Stomach (tissue), 9 donors: ENCODE data around the gene FAM151A. TPM values are rescaled to one million over a fixed set of nuclear protein-coding genes. Genes with fewer than 3 reads are reported as not detected.

Experiments used
- DNase-seq, 2 donors: peaks; one replicate each; pipeline versions ENCODE4 v3.0.0 to v3.0.0-alpha.2; 2013 to 2019
- H3K27ac ChIP-seq, 5 donors: fragments of 200-600 bp in 4 of 5; sonication (generic) in 4 of 5; one replicate each; pipeline ENCODE4 v1.5.1; 2013 to 2019; ENCODE audit warnings: mild to moderate bottlenecking in 1 of 5, moderate library complexity in 1 of 5
- H3K27me3 ChIP-seq, 3 donors: fragments of 200-600 bp; sonication (generic); one replicate each; pipeline ENCODE4 v1.5.1; 2017 to 2019; ENCODE audit warnings: mixed run types in 1 of 3
- H3K36me3 ChIP-seq, 4 donors: fragments of 200-600 bp; sonication (generic); 1 replicate in 3 of 4; 2 replicates in 1 of 4; pipeline ENCODE4 v1.5.1; 2016 to 2019
- H3K4me1 ChIP-seq, 4 donors: fragments of 200-600 bp; sonication (generic); one replicate each; pipeline ENCODE4 v1.5.1; 2016 to 2019
- H3K4me3 ChIP-seq, 4 donors: fragments of 200-600 bp; sonication (generic) in 3 of 4; one replicate each; pipeline ENCODE4 v1.5.1; 2016 to 2019; ENCODE audit warnings: mild to moderate bottlenecking in 1 of 4
- H3K9me3 ChIP-seq, 4 donors: fragments of 200-600 bp; sonication (generic); one replicate each; pipeline ENCODE4 v1.5.1; 2016 to 2019
- CTCF ChIP-seq, 7 experiments: fragments of 450-650 bp in 4 of 7; fragments of 200-600 bp in 3 of 7; sonication (generic) in 3 of 7; IDR thresholded peaks; one replicate each; pipeline ENCODE4 v1.5.1; 2016 to 2019; ENCODE audit warnings: antibody characterized with exemption in 7 of 7, control low read depth in 2 of 7, mild to moderate bottlenecking in 1 of 7
- EP300 ChIP-seq: sonication (generic); formaldehyde crosslinking; IDR thresholded peaks from one replicate; pipeline ENCODE4 v1.6.1; 2017; ENCODE audit warnings: antibody characterized with exemption
- POLR2A ChIP-seq, 4 donors: fragments of 450-650 bp; IDR thresholded peaks; one replicate each; pipeline ENCODE4 v1.6.1; 2016; ENCODE audit warnings: antibody characterized with exemption in 4 of 4, control low read depth in 2 of 4, mild to moderate bottlenecking in 1 of 4, moderate library complexity in 1 of 4
- POLR2AphosphoS5 ChIP-seq, 3 donors: sonication (generic); formaldehyde crosslinking; IDR thresholded peaks; one replicate each; pipeline ENCODE4 v1.6.1; 2016; ENCODE audit warnings: antibody characterized with exemption in 3 of 3
- WGBS, 5 donors: extraction: QIAGEN DNeasy Blood & Tissue Kit in 3 of 5; methylation state at CpG; one replicate each; pipeline versions ENCODE4 v1.1.5 to v1.1.7; 2013 to 2018; 5-methylcytosine and 5-hydroxymethylcytosine counted together
- intact Hi-C: fragments of 100-400 bp; cut with DNase I; formaldehyde crosslinking; loops from one replicate; pipeline ENCODE4 v1.15.1; 2023; ENCODE audit warnings: low total_unique reads
- polyA plus RNA-seq, 3 donors: library from polyadenylated mRNA; stranded (reverse); fragments of 200-250 nt; gene quantifications; one replicate each; pipeline ENCODE4 v1.2.3, GENCODE V29; 2013
- total RNA-seq, 5 donors: library from RNA; depleted of rRNA; stranded (reverse); fragments of >200 nt; gene quantifications; one replicate each; pipeline versions ENCODE4 v1.1.0 to v1.2.3, GENCODE V29; 2014 to 2016
- donor health status: healthy with polysubstance abuse.
- donor health status: Bipolar disorder and iron deficiency.
- donor health status: healthy.

The FAM151A gene
- total and polyA plus RNA-seq, 8 donors: 0.15 to 0.73 (median 0.25) TPM; not detected in 5

DNA sequence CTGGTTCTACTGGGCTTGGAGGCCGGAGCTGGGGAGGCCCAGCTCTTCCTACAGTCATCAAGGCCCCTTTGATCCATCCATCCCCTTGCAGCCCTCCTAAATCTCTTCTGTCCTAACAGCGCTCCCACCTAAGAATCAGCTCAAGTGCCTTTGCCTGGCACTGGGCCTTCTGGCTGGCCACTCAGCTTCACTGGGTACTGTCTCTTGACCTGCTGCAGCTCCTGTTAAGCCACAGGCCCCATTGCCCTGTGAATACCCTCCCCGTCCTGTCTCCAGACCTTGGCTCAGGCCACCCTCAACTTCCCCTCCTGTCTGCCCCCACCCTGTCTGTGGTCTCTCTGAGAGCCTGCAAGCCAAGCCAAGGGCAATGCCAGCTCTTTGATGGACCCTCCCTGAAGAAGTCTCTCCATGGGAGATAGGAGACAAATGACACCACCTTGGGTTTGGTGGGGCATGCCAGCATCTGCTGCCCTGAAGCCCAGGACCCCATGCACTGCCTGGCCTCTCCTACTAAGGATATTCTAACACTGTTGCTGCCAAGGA is 27.3 kb downstream of the FAM151A start:
- Histone ChIP-seq H3K36me3 (peaks cover 15 to 89% (median 68%) of the 10 kb centered on the region in 4 donors), H3K27me3 (no peaks in the 10 kb centered on the region), H3K4me3 (no peak overlapping the region), H3K9me3 (no peaks in the 10 kb centered on the region), H3K4me1 (no peaks in the 10 kb centered on the region), H3K27ac (no peak overlapping the region)
- WGBS, 5 donors: 85 to 97% (median 92%) methylated on average over 3 of the region's 3 CpGs
- no peak for DNase-seq
- no peak for TF ChIP-seq POLR2A (IDR thresholded peaks at IDR 0.05)
- no peak for TF ChIP-seq POLR2AphosphoS5 (IDR thresholded peaks at IDR 0.05)
- TF ChIP-seq EP300: no peak
- TF ChIP-seq CTCF (IDR thresholded peaks at IDR 0.05): no peak
- intact Hi-C loops: no loop called here

- intact Hi-C loops: no loop called here
- H3K27ac ChIP-seq: no peak overlapping the region
- H3K4me1 ChIP-seq: no peaks in the 10 kb centered on the region
- H3K9me3 ChIP-seq: no peaks in the 10 kb centered on the region
- WGBS, 5 donors: 91 to 97% (median 96%) methylated on average over 11 to 16 of the region's 16 CpGs
- H3K27me3 ChIP-seq: no peaks in the 10 kb centered on the region
- H3K4me3 ChIP-seq: no peak overlapping the region
- DNase-seq: no peak
- TF ChIP-seq CTCF (IDR thresholded peaks at IDR 0.05) (no peak), POLR2A (IDR thresholded peaks at IDR 0.05) (no peak), POLR2AphosphoS5 (IDR thresholded peaks at IDR 0.05) (no peak), EP300 (no peak)
- peaks cover 15 to 80% (median 61%) of the 10 kb centered on the region in 4 donors for H3K36me3 ChIP-seq
Measured at GRCh38 chr1:54594463-54594862, 28.9 kb downstream of the FAM151A start.

GRCh38 chr1:54593571-54594160 is 29.7 kb downstream of the FAM151A start:
- peaks cover 15 to 80% (median 59%) of the 10 kb centered on the region in 4 donors for H3K36me3 ChIP-seq
- H3K27me3 ChIP-seq: no peaks in the 10 kb centered on the region
- TF ChIP-seq EP300 (no peak), CTCF (IDR thresholded peaks at IDR 0.05) (no peak), POLR2AphosphoS5 (IDR thresholded peaks at IDR 0.05) (no peak), POLR2A (IDR thresholded peaks at IDR 0.05) (no peak)
- no peaks in the 10 kb centered on the region for H3K4me1 ChIP-seq
- intact Hi-C loops: no loop called here
- no peak overlapping the region for H3K4me3 ChIP-seq
- WGBS, 5 donors: 86 to 93% (median 92%) methylated on average over 7 to 10 of the region's 10 CpGs
- no peaks in the 10 kb centered on the region for H3K9me3 ChIP-seq
- no peak overlapping the region for H3K27ac ChIP-seq
- DNase-seq: no peak

DNA sequence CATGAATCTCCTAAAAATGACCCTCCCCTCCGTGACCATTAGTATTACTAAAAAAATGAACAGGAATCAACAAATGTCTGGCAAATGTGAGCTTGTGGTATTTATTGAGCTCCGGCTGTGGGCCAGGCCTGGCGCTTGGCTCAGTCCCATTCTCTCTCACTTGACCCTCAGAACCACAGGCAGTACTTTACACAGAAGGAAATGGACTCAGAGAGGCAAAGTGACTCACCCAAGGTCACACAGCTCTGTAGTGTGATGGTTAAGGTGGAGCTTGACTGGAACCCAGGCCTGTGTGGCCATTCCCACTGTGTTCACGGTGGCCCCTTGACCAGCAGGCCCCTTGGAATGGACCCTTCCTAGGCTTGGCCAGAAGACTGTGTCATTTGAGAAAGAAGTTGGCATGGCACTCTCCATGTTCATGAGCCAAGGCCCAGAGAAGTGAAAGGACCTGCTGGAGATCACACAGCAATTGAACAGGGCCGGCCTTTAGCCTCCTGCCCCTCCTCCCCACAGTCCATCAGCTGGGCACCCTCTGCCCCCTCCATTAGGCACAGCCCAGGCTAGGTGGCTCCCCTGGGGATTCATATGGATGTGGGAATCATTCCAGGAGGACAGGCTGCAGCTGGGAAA is 32.1 kb downstream of the FAM151A start:
- Histone ChIP-seq H3K27ac (no peak overlapping the region), H3K4me1 (no peaks in the 10 kb centered on the region), H3K9me3 (no peaks in the 10 kb centered on the region), H3K36me3 (peaks cover 12 to 71% (median 44%) of the 10 kb centered on the region in 4 donors), H3K27me3 (no peaks in the 10 kb centered on the region), H3K4me3 (no peak overlapping the region)
- no peak for DNase-seq
- 90 to 97% (median 94%) methylated on average over 5 of the region's 5 CpGs for WGBS, 5 donors
- intact Hi-C loops: no loop called here
- TF ChIP-seq CTCF (IDR thresholded peaks at IDR 0.05) (no peak), POLR2AphosphoS5 (IDR thresholded peaks at IDR 0.05) (no peak), EP300 (no peak), POLR2A (IDR thresholded peaks at IDR 0.05) (no peak)
